ENCODE data around the gene ZNRF2.

- no peak for TF ChIP-seq CTCF (optimal IDR thresholded peaks at IDR 0.05 in 1 of 3, IDR thresholded peaks at IDR 0.05 in 1 of 3, conservative IDR thresholded peaks at IDR 0.05 in 1 of 3; ENCODE audit: extremely low read depth in 1 of 3, insufficient read depth in 2 of 3, low read length in 3 of 3)
- no peak for TF ChIP-seq EZH2 (IDR thresholded peaks at IDR 0.05; ENCODE audit: low read length)
Measured at GRCh38 chr7:30273552-30273951, 10.8 kb upstream of the ZNRF2 start.
